Measurements from ENCODE around the gene AKR7A2.

AKR7A2 gene

GRCh38 chr1:19311931-19312781, at the start of gene AKR7A2, which contains the start of gene SLC66A1:
Gene AKR7A2 (minus strand): TSS chr1:19312144. CDS start chr1:19312124, 20 bp downstream.
Gene SLC66A1 (plus strand): TSS chr1:19312326. CDS start chr1:19317678, 5,352 bp downstream.
- peak; percentile 89 for DNase-seq

GRCh38 chr1:19360843-19361610, 49.1 kb upstream of the AKR7A2 start:
- no peak for DNase-seq

- DNase-seq, result no peak
Observed at GRCh38 chr1:19360432-19360831, 48.5 kb upstream of the AKR7A2 start.

- no peak for DNase-seq
Observed at GRCh38 chr1:19360016-19360415, 48.1 kb upstream of the AKR7A2 start.

GRCh38 chr1:19359357-19359756, 47.4 kb upstream of the AKR7A2 start:
- no peak for DNase-seq

GRCh38 chr1:19358710-19359109, 46.8 kb upstream of the AKR7A2 start:
- no peak for DNase-seq

- no peak for DNase-seq
Observed at GRCh38 chr1:19357299-19357986, 45.5 kb upstream of the AKR7A2 start.

- DNase-seq, result no peak
Observed at GRCh38 chr1:19356266-19356665, 44.3 kb upstream of the AKR7A2 start.

GRCh38 chr1:19354531-19354981, 42.6 kb upstream of the AKR7A2 start:
- DNase-seq, result no peak

GRCh38 chr1:19353596-19353995, 41.7 kb upstream of the AKR7A2 start:
- DNase-seq, result no peak

GRCh38 chr1:19352839-19353238, 40.9 kb upstream of the AKR7A2 start:
- no peak for DNase-seq

- DNase-seq, result no peak
Observed at GRCh38 chr1:19351873-19352272, 39.9 kb upstream of the AKR7A2 start.

GRCh38 chr1:19350566-19350965, 38.6 kb upstream of the AKR7A2 start:
- DNase-seq, result no peak

GRCh38 chr1:19349999-19350398, 38.1 kb upstream of the AKR7A2 start:
- DNase-seq, result no peak

- DNase-seq, result no peak
Observed at GRCh38 chr1:19348441-19349198, 36.7 kb upstream of the AKR7A2 start.

- no peak for DNase-seq
Observed at GRCh38 chr1:19347533-19348172, 35.7 kb upstream of the AKR7A2 start.

GRCh38 chr1:19346026-19346425, 34.1 kb upstream of the AKR7A2 start:
- no peak for DNase-seq

- no peak for DNase-seq
Observed at GRCh38 chr1:19345391-19345790, 33.4 kb upstream of the AKR7A2 start.

GRCh38 chr1:19344831-19345230, 32.9 kb upstream of the AKR7A2 start:
- DNase-seq, result no peak

GRCh38 chr1:19344372-19344810, 32.4 kb upstream of the AKR7A2 start:
- peak; percentile 52 for DNase-seq

GRCh38 chr1:19343617-19344350, 31.8 kb upstream of the AKR7A2 start:
- no peak for DNase-seq
